H1 (cell line): ENCODE results near the gene NTRK1. TPM values are rescaled to one million over a fixed set of nuclear protein-coding genes. Genes with fewer than 3 reads are reported as not detected.

Experiments used
- CTCF ChIA-PET: fragments of 300-600 bp; sonication (Branson Sonifier 250); formaldehyde crosslinking; loops from one replicate; lab custom pipeline; 2021; ENCODE audit not compliant: partially characterized antibody; lab: Charles Lee
- POLR2A ChIA-PET: fragments of 300-600 bp; sonication (Branson Sonifier 250); formaldehyde crosslinking; loops from one replicate; lab custom pipeline; 2021; ENCODE audit warnings: inconsistent platforms; ENCODE audit not compliant: partially characterized antibody; lab: Charles Lee
- DNase-seq, 2 experiments: peaks; one replicate each; pipeline versions ENCODE4 v3.0.0 to v3.0.0-alpha.2; 2010 to 2022; ENCODE audit warnings: low spot score in 2 of 2, low read depth in 1 of 2, mixed read lengths in 1 of 2
- FAIRE-seq: peaks from 2 replicates; lab custom pipeline; 2011; peaks lifted over from hg19 to GRCh38; lab: Jason Lieb, UNC
- H2AFZ ChIP-seq: 2 replicates; pipeline ENCODE4 v1.8.1; 2012; ENCODE audit warnings: low read length, inconsistent platforms
- H2AK5ac ChIP-seq: 2 replicates; pipeline ENCODE4 v1.6.1; 2013; ENCODE audit warnings: low read depth, low read length
- H2BK120ac ChIP-seq: replicated peaks from 2 replicates; pipeline ENCODE3; 2013; ENCODE audit warnings: low read depth, low read length, inconsistent platforms
- H2BK12ac ChIP-seq: 2 replicates; pipeline ENCODE4 v1.6.1; 2013; ENCODE audit warnings: low read depth, low read length
- H2BK15ac ChIP-seq: 2 replicates; pipeline ENCODE4 v1.6.1; 2013; ENCODE audit warnings: low read length
- H2BK20ac ChIP-seq: 2 replicates; pipeline ENCODE4 v1.6.1; 2013; ENCODE audit warnings: low read length
- H2BK5ac ChIP-seq: 2 replicates; pipeline ENCODE4 v1.6.1; 2013; ENCODE audit warnings: low read depth, low read length
- H3K14ac ChIP-seq: 2 replicates; pipeline ENCODE4 v1.6.1; 2013; ENCODE audit warnings: inconsistent platforms; ENCODE audit not compliant: insufficient read length
- H3K18ac ChIP-seq: 2 replicates; pipeline ENCODE4 v1.6.1; 2013; ENCODE audit warnings: low read length; ENCODE audit errors: extremely low read depth
- H3K23ac ChIP-seq: 2 replicates; pipeline ENCODE4 v1.6.1; 2013; ENCODE audit warnings: inconsistent platforms; ENCODE audit not compliant: insufficient read length
- H3K23me2 ChIP-seq: 2 replicates; pipeline ENCODE4 v1.6.1; 2013; ENCODE audit warnings: low read depth, low read length
- H3K27ac ChIP-seq: 2 replicates; pipeline ENCODE4 v1.6.1; 2011; ENCODE audit warnings: low read depth, low read length, inconsistent platforms
- H3K27me3 ChIP-seq, 4 experiments: replicated peaks in 1 of 4; 1 replicate in 1 of 4; 2 replicates in 3 of 4; pipeline versions ENCODE4 v1.6.1 to v1.8.1; 2011 to 2013; ENCODE audit warnings: low read length in 3 of 4, mild to moderate bottlenecking in 3 of 4, inconsistent platforms in 2 of 4, mixed read lengths in 2 of 4, moderate library complexity in 1 of 4; ENCODE audit not compliant: control insufficient read depth in 3 of 4, insufficient read depth in 3 of 4; ENCODE audit errors: extremely low read depth in 1 of 4
- H3K36me3 ChIP-seq, 4 experiments: 2 replicates each; pipeline versions ENCODE4 v1.6.1 to v1.8.1; 2011 to 2013; ENCODE audit warnings: mild to moderate bottlenecking in 4 of 4, low read length in 3 of 4, moderate library complexity in 2 of 4, control low read depth in 1 of 4, inconsistent platforms in 1 of 4; ENCODE audit not compliant: insufficient read depth in 4 of 4, control insufficient read depth in 2 of 4
- H3K4ac ChIP-seq: replicated peaks from 2 replicates; pipeline ENCODE3; 2013; ENCODE audit warnings: low read length, low read depth, mixed read lengths, inconsistent platforms; ENCODE audit not compliant: insufficient read length
- H3K4me1 ChIP-seq, 4 experiments: replicated peaks in 1 of 4; 1 replicate in 1 of 4; 2 replicates in 3 of 4; pipeline versions ENCODE4 v1.6.1 to v1.8.1; 2011 to 2013; ENCODE audit warnings: low read length in 3 of 4, inconsistent platforms in 2 of 4, mixed read lengths in 1 of 4; ENCODE audit not compliant: insufficient read depth in 4 of 4, control insufficient read depth in 3 of 4
- H3K4me2 ChIP-seq, 2 experiments: 2 replicates each; pipeline versions ENCODE4 v1.6.1 to v1.8.1; 2011 to 2013; ENCODE audit warnings: low read depth in 2 of 2, low read length in 2 of 2, control low read depth in 1 of 2, inconsistent platforms in 1 of 2, mild to moderate bottlenecking in 1 of 2; ENCODE audit not compliant: insufficient read depth in 1 of 2
- H3K4me3 ChIP-seq, 4 experiments: fragments of 200-600, 300-600 bp in 1 of 4; sonication (generic), shearing (Covaris generic), sonication (Bioruptor Twin) in 1 of 4; 2 replicates each; pipeline versions ENCODE4 v1.5.1 to v1.8.1; 2011 to 2016; ENCODE audit warnings: low read length in 4 of 4, low read depth in 3 of 4, control low read depth in 2 of 4, inconsistent platforms in 2 of 4, mild to moderate bottlenecking in 2 of 4, mixed read lengths in 1 of 4, moderate library complexity in 1 of 4; ENCODE audit not compliant: insufficient read depth in 2 of 4; ENCODE audit errors: extremely low read depth in 1 of 4
- H3K56ac ChIP-seq: replicated peaks from 2 replicates; pipeline ENCODE3; 2013; ENCODE audit warnings: low read depth, mild to moderate bottlenecking, mixed read lengths, low read length, inconsistent platforms; ENCODE audit not compliant: insufficient read length
- H3K79me1 ChIP-seq: 2 replicates; pipeline ENCODE4 v1.6.1; 2013; ENCODE audit warnings: low read depth, low read length, control low read depth
- H3K79me2 ChIP-seq, 2 experiments: 2 replicates each; pipeline versions ENCODE4 v1.6.1 to v1.8.1; 2012 to 2013; ENCODE audit warnings: low read length in 2 of 2, mild to moderate bottlenecking in 2 of 2, inconsistent platforms in 1 of 2; ENCODE audit not compliant: insufficient read depth in 2 of 2, control insufficient read depth in 1 of 2
- H3K9ac ChIP-seq, 4 experiments: replicated peaks in 1 of 4; 1 replicate in 1 of 4; 2 replicates in 3 of 4; pipeline versions ENCODE4 v1.6.1 to v1.8.1; 2011 to 2013; ENCODE audit warnings: low read depth in 3 of 4, low read length in 3 of 4, control low read depth in 2 of 4, mild to moderate bottlenecking in 2 of 4, moderate library complexity in 2 of 4, inconsistent platforms in 1 of 4; ENCODE audit errors: extremely low read depth in 1 of 4
- H3K9me3 ChIP-seq, 2 experiments: 2 replicates each; pipeline versions ENCODE4 v1.6.1 to v1.8.1; 2012 to 2013; ENCODE audit warnings: mild to moderate bottlenecking in 2 of 2, moderate library complexity in 2 of 2, control low read depth in 1 of 2, inconsistent platforms in 1 of 2, low read depth in 1 of 2, low read length in 1 of 2, mixed read lengths in 1 of 2; ENCODE audit not compliant: insufficient read depth in 2 of 2
- H4K20me1 ChIP-seq, 2 experiments: replicated peaks in 1 of 2; 2 replicates each; pipeline versions ENCODE3 to v1.8.1; 2011 to 2013; ENCODE audit warnings: inconsistent platforms in 2 of 2, low read length in 2 of 2, mild to moderate bottlenecking in 1 of 2; ENCODE audit not compliant: insufficient read depth in 2 of 2, control insufficient read depth in 1 of 2
- H4K5ac ChIP-seq: 2 replicates; pipeline ENCODE4 v1.6.1; 2013; ENCODE audit warnings: low read length, low read depth, mixed read lengths, inconsistent platforms; ENCODE audit not compliant: insufficient read length
- H4K8ac ChIP-seq: 2 replicates; pipeline ENCODE4 v1.8.0; 2013; ENCODE audit warnings: mild to moderate bottlenecking, moderate library complexity, low read length, inconsistent platforms; ENCODE audit not compliant: insufficient read depth; ENCODE audit errors: extremely low read depth
- H4K91ac ChIP-seq: replicated peaks from 2 replicates; pipeline ENCODE3; 2013; ENCODE audit warnings: low read length, mixed read lengths, inconsistent platforms; ENCODE audit not compliant: insufficient read length
- RBBP5 ChIP-seq: IDR thresholded peaks from 2 replicates; pipeline ENCODE4 v1.7.1; 2012; ENCODE audit warnings: low read depth, mild to moderate bottlenecking, inconsistent platforms, low read length, moderate library complexity, borderline replicate concordance
- SIX5 ChIP-seq: IDR thresholded peaks from 2 replicates; pipeline ENCODE4 v1.6.1; 2011; ENCODE audit warnings: mild to moderate bottlenecking, low read depth, low read length
- SP4 ChIP-seq: IDR thresholded peaks from 2 replicates; pipeline ENCODE4 v1.6.1; 2012; ENCODE audit warnings: low read length, inconsistent platforms
- SUZ12 ChIP-seq: fragments of 200-600 bp; sonication (generic); IDR thresholded peaks from 2 replicates; pipeline ENCODE4 v1.6.1; 2012; ENCODE audit warnings: mild to moderate bottlenecking, inconsistent platforms, low read length, moderate library complexity, mixed read lengths
- WGBS, 2 experiments: shearing (Covaris generic) in 1 of 2; methylation state at CpG; one replicate each; pipeline versions ENCODE4 v1.1.6 to v1.1.7; 2013 to 2015; ENCODE audit warnings: low lambda C conversion rate in 2 of 2, mixed read lengths in 2 of 2, inconsistent platforms in 1 of 2, low coverage in 1 of 2, missing lambda C conversion rate in 1 of 2; ENCODE audit not compliant: insufficient replicate concordance in 2 of 2, insufficient coverage in 1 of 2, insufficient read length in 1 of 2; ENCODE audit errors: extremely low coverage in 1 of 2, missing lambda C conversion rate in 1 of 2; 5-methylcytosine and 5-hydroxymethylcytosine counted together
- polyA plus RNA-seq, 7 experiments: library from polyadenylated mRNA; depleted of rRNA in 3 of 7; stranded (reverse) in 5 of 7; unstranded in 2 of 7; fragments of >200 nt in 5 of 7; fragments of 200-250 nt in 2 of 7; gene quantifications; 1 replicate in 5 of 7; 2 replicates in 1 of 7; 4 replicates in 1 of 7; pipeline versions ENCODE4 v1.2.1 to v1.2.3, GENCODE V29; 2011 to 2013; ENCODE audit warnings: missing spikeins in 2 of 7, mixed read lengths in 2 of 7
- total RNA-seq: library from RNA; stranded (reverse); fragmentation: NEBNext Ultra II Directional; extraction: Animal tissue kit (Norgen Biotek cat#: 25700); gene quantifications from 2 replicates; pipeline ENCODE4 v1.2.1, GENCODE V29; 2021

Gene NTRK1
- total and polyA plus RNA-seq, 2 of the 8 experiments (the other 6 are each of a cell fraction or from before 2014, with no cell fraction given) = 0.12 to 0.24 TPM

- H2BK120ac ChIP-seq = no peak overlapping the region
- no peak overlapping the region for H2BK5ac ChIP-seq
- TF ChIP-seq SUZ12 = 0 out of 2 replicates have a peak, but pooled peaks have one; percentile 22
- TF ChIP-seq SIX5 = no peak
- no peak for TF ChIP-seq RBBP5
- no peak for TF ChIP-seq SP4
- TF ChIP-seq, all 59 proteins: peak for 1
- DNase-seq = no peak
- H3K79me1 ChIP-seq = no peaks in the 10 kb centered on the region
- H3K18ac ChIP-seq = no peak overlapping the region
- FAIRE-seq = no peak
- H3K79me2 ChIP-seq = no peaks in the 10 kb centered on the region
- no peak overlapping the region for H3K9ac ChIP-seq
- WGBS, 2 experiments = 77% methylated on average over 20 of the region's 23 CpGs; no CpG with 5 or more reads in 1 of the 2 experiments
- H2AFZ ChIP-seq = no peak overlapping the region
- H3K4ac ChIP-seq = no peak overlapping the region
- H4K91ac ChIP-seq = no peak overlapping the region
- no peak overlapping the region for H3K4me2 ChIP-seq
- no peak overlapping the region for H3K14ac ChIP-seq
- H3K23me2 ChIP-seq = no peaks in the 10 kb centered on the region
- no peak overlapping the region for H3K4me3 ChIP-seq
- no peaks in the 10 kb centered on the region for H4K20me1 ChIP-seq
- H3K4me1 ChIP-seq = peaks cover 0 to 4% (median 0%) of the 10 kb centered on the region in 4 experiments; a peak in 3 of 7 replicates
- H3K9me3 ChIP-seq = peaks cover 0 to 4% of the 10 kb centered on the region in 2 experiments; a peak in 1 of 4 replicates
- no peak overlapping the region for H4K5ac ChIP-seq
- H3K27ac ChIP-seq = no peak overlapping the region
- no peak overlapping the region for H2BK20ac ChIP-seq
- no peak overlapping the region for H2BK12ac ChIP-seq
- no peaks in the 10 kb centered on the region for H3K36me3 ChIP-seq
- ChIA-PET POLR2A (interaction anchor here (1.0 to 1.3 kb wide), 5 partner anchors 9 to 25 kb away, joined by 3 to 4 read pairs (median 3); no protein-coding TSS in a partner anchor), CTCF (interaction anchor here (0.9 to 6.7 kb wide), 12 partner anchors 8 to 239 kb away, joined by 3 to 73 read pairs (median 8); partner anchors contain the start of genes LRRC71 and PEAR1)
- H2AK5ac ChIP-seq = 0 out of 2 replicates have a peak overlapping the region, but pooled peaks have one; percentile 54
- peaks cover 0 to 7% (median 2%) of the 10 kb centered on the region in 4 experiments; a peak in 4 of 7 replicates for H3K27me3 ChIP-seq
- no peak overlapping the region for H2BK15ac ChIP-seq
- H3K23ac ChIP-seq = no peak overlapping the region
- H4K8ac ChIP-seq = peak overlapping the region; percentile 81; the same call in 1 of the 2 replicates
- H3K56ac ChIP-seq = no peak overlapping the region
Observed at GRCh38 chr1:156901966-156902915, 41.6 kb downstream of the NTRK1 start.
